SK-N-SH (cell line): ENCODE measurements around the gene LDB2. TPM values are rescaled to one million over a fixed set of nuclear protein-coding genes. Genes with fewer than 3 reads are reported as not detected.

Experiments
- CTCF ChIA-PET: fragments of 300-600, 350-600 bp; formaldehyde crosslinking; extraction: SDS; loops from one replicate; lab custom pipeline; 2021; lab: Yijun Ruan, JAX
- POLR2A ChIA-PET: fragments of 350-600 bp; sonication (Branson Sonifier 250); formaldehyde crosslinking; extraction: SDS; loops from one replicate; lab custom pipeline; 2020; ENCODE audit warnings: antibody characterized with exemption, inconsistent platforms; lab: Yijun Ruan, JAX
- DNase-seq: peaks from one replicate; pipeline ENCODE4 v3.0.0; 2012
- H2AFZ ChIP-seq: fragments of 200-600 bp; sonication (generic); 2 replicates; pipeline ENCODE4 v1.8.1; 2016; ENCODE audit warnings: antibody characterized with exemption, mild to moderate bottlenecking, low read depth
- H3F3A ChIP-seq: fragments of 200-600 bp; sonication (generic); replicated peaks from 2 replicates; pipeline ENCODE3; 2016; ENCODE audit warnings: antibody characterized with exemption, mild to moderate bottlenecking; ENCODE audit not compliant: insufficient read depth
- H3K27ac ChIP-seq, 2 experiments: fragments of 200-500 bp in 1 of 2; fragments of 200-600 bp in 1 of 2; sonication (Bioruptor generic) in 1 of 2; sonication (generic), shearing (Covaris generic) in 1 of 2; 2 replicates each; pipeline versions ENCODE4 v1.5.1 to v1.6.1; 2014 to 2016; ENCODE audit warnings: low read depth in 2 of 2, inconsistent platforms in 1 of 2, low read length in 1 of 2, mild to moderate bottlenecking in 1 of 2, mixed read lengths in 1 of 2
- H3K27me3 ChIP-seq: fragments of 200-600 bp; sonication (generic), shearing (Covaris generic); 2 replicates; pipeline ENCODE4 v1.6.1; 2016; ENCODE audit warnings: mixed run types; ENCODE audit not compliant: insufficient read depth
- H3K36me3 ChIP-seq, 2 experiments: fragments of 200-500 bp in 1 of 2; fragments of 200-600 bp in 1 of 2; sonication (Bioruptor generic) in 1 of 2; sonication (generic) in 1 of 2; replicated peaks in 1 of 2; 2 replicates each; pipeline versions ENCODE3 to v1.5.1; 2014 to 2016; ENCODE audit warnings: low read length in 1 of 2, mild to moderate bottlenecking in 1 of 2; ENCODE audit not compliant: insufficient read depth in 2 of 2, control insufficient read depth in 1 of 2
- H3K4me1 ChIP-seq, 2 experiments: fragments of 200-500 bp in 1 of 2; fragments of 200-600 bp in 1 of 2; sonication (Bioruptor generic) in 1 of 2; sonication (generic), shearing (Covaris generic) in 1 of 2; 2 replicates each; pipeline versions ENCODE4 v1.5.1 to v1.6.1; 2014 to 2016; ENCODE audit warnings: low read depth in 1 of 2, low read length in 1 of 2, mixed run types in 1 of 2; ENCODE audit not compliant: insufficient read depth in 2 of 2, control insufficient read depth in 1 of 2
- H3K4me2 ChIP-seq: fragments of 200-600 bp; sonication (generic), shearing (Covaris generic); 2 replicates; pipeline ENCODE4 v1.6.1; 2017; ENCODE audit warnings: mixed run types
- H3K4me3 ChIP-seq, 2 experiments: fragments of 200-500 bp in 1 of 2; fragments of 200-600 bp in 1 of 2; sonication (Bioruptor generic) in 1 of 2; sonication (generic), shearing (Covaris generic) in 1 of 2; 2 replicates each; pipeline versions ENCODE4 v1.5.1 to v1.8.1; 2014 to 2016; ENCODE audit warnings: low read depth in 2 of 2, inconsistent platforms in 1 of 2, low read length in 1 of 2, mild to moderate bottlenecking in 1 of 2, mixed read lengths in 1 of 2, moderate library complexity in 1 of 2
- H3K79me2 ChIP-seq: fragments of 200-600 bp; sonication (generic); 2 replicates; pipeline ENCODE4 v1.8.1; 2017; ENCODE audit warnings: mild to moderate bottlenecking; ENCODE audit not compliant: insufficient read depth
- H3K9ac ChIP-seq: fragments of 200-600 bp; sonication (generic); 2 replicates; pipeline ENCODE4 v1.6.1; 2017; ENCODE audit warnings: mixed run types
- H3K9me2 ChIP-seq: fragments of 200-600 bp; sonication (generic); 2 replicates; pipeline ENCODE4 v1.6.1; 2017; ENCODE audit warnings: mixed run types
- H3K9me3 ChIP-seq: fragments of 200-600 bp; sonication (generic); 2 replicates; pipeline ENCODE4 v1.6.1; 2017; ENCODE audit warnings: mixed run types, mild to moderate bottlenecking, moderate library complexity
- H4K20me1 ChIP-seq: fragments of 200-600 bp; sonication (generic); 2 replicates; pipeline ENCODE4 v1.6.1; 2017; ENCODE audit warnings: mild to moderate bottlenecking, mixed run types; ENCODE audit not compliant: insufficient read depth
- CHD2 ChIP-seq: fragments of 150-350 bp; IDR thresholded peaks from 2 replicates; pipeline ENCODE4 v1.6.1; 2018; ENCODE audit warnings: low read length; ENCODE audit not compliant: partially characterized antibody
- EZH2phosphoT487 ChIP-seq: fragments of 200-600 bp; sonication (generic); IDR thresholded peaks from 2 replicates; pipeline ENCODE4 v1.6.1; 2017; ENCODE audit warnings: low read depth, mixed run types, mild to moderate bottlenecking, antibody characterized with exemption, moderate library complexity, borderline replicate concordance
- FOSL2 ChIP-seq: IDR thresholded peaks from 2 replicates; pipeline ENCODE4 v1.4.0; 2012; ENCODE audit warnings: low read depth, mild to moderate bottlenecking, moderate library complexity, borderline replicate concordance
- FOXM1 ChIP-seq: IDR thresholded peaks from 2 replicates; pipeline ENCODE4 v1.4.0; 2012; ENCODE audit warnings: low read depth, mild to moderate bottlenecking
- GABPA ChIP-seq: IDR thresholded peaks from 2 replicates; pipeline ENCODE4 v1.4.0; 2012; ENCODE audit warnings: low read depth, mild to moderate bottlenecking
- GATA2 ChIP-seq: sonication (generic); formaldehyde crosslinking; IDR thresholded peaks from 2 replicates; pipeline ENCODE4 v1.5.0; 2020; ENCODE audit warnings: mild to moderate bottlenecking, missing genetic modification reagents
- JUND ChIP-seq: IDR thresholded peaks from 2 replicates; pipeline ENCODE4 v1.4.0; 2012
- MEF2A ChIP-seq: IDR thresholded peaks from 2 replicates; pipeline ENCODE4 v1.4.0; 2012; ENCODE audit warnings: low read depth, borderline replicate concordance
- MXI1 ChIP-seq: IDR thresholded peaks from 2 replicates; pipeline ENCODE4 v1.6.1; 2012; ENCODE audit warnings: mild to moderate bottlenecking, low read depth, low read length, improper control_type of control experiment
- NRF1 ChIP-seq: IDR thresholded peaks from 2 replicates; pipeline ENCODE4 v1.6.1; 2012; ENCODE audit warnings: low read depth, mild to moderate bottlenecking, low read length
- RAD21 ChIP-seq: IDR thresholded peaks from 2 replicates; pipeline ENCODE4 v1.6.1; 2012; ENCODE audit warnings: mild to moderate bottlenecking, low read length
- RFX5 ChIP-seq: IDR thresholded peaks from 2 replicates; pipeline ENCODE4 v1.6.1; 2012; ENCODE audit warnings: mild to moderate bottlenecking, improper control_type of control experiment, low read length
- SIN3A ChIP-seq: IDR thresholded peaks from 2 replicates; pipeline ENCODE4 v1.6.1; 2012; ENCODE audit warnings: low read depth, mild to moderate bottlenecking, low read length, moderate library complexity, borderline replicate concordance
- SMC3 ChIP-seq: IDR thresholded peaks from 2 replicates; pipeline ENCODE4 v1.6.1; 2012; ENCODE audit warnings: low read depth, low read length, improper control_type of control experiment
- YY1 ChIP-seq: IDR thresholded peaks from 2 replicates; pipeline ENCODE4 v1.4.0; 2012; ENCODE audit warnings: low read depth, mild to moderate bottlenecking
- WGBS: methylation state at CpG from one replicate; pipeline ENCODE4 v1.1.6; 2017; ENCODE audit warnings: low lambda C conversion rate; 5-methylcytosine and 5-hydroxymethylcytosine counted together
- polyA plus RNA-seq, 3 experiments: library from polyadenylated mRNA; depleted of rRNA; stranded (reverse); fragments of >200 nt; gene quantifications; 2 replicates each; pipeline ENCODE4 v1.2.3, GENCODE V29; 2012
- TF ChIP-seq, protein P1 (sequence below): fragments of 150-350 bp; IDR thresholded peaks from 2 replicates; pipeline ENCODE4 v1.6.1; 2017; ENCODE audit warnings: antibody characterized with exemption, low read length, low read depth, borderline replicate concordance
- TF ChIP-seq, protein P2 (sequence below): IDR thresholded peaks from 2 replicates; pipeline ENCODE4 v1.6.1; 2012; ENCODE audit warnings: mild to moderate bottlenecking, low read depth, low read length, moderate library complexity
- TF ChIP-seq, protein P3 (sequence below): IDR thresholded peaks from 2 replicates; pipeline ENCODE4 v1.4.0; 2012; ENCODE audit warnings: low read depth
- TF ChIP-seq, protein P4 (sequence below): IDR thresholded peaks from 2 replicates; pipeline ENCODE4; 2012

The LDB2 gene
- polyA plus RNA-seq, 1 of the 3 experiments (the other 2 are of a cell fraction): 11.0 TPM

DNA sequence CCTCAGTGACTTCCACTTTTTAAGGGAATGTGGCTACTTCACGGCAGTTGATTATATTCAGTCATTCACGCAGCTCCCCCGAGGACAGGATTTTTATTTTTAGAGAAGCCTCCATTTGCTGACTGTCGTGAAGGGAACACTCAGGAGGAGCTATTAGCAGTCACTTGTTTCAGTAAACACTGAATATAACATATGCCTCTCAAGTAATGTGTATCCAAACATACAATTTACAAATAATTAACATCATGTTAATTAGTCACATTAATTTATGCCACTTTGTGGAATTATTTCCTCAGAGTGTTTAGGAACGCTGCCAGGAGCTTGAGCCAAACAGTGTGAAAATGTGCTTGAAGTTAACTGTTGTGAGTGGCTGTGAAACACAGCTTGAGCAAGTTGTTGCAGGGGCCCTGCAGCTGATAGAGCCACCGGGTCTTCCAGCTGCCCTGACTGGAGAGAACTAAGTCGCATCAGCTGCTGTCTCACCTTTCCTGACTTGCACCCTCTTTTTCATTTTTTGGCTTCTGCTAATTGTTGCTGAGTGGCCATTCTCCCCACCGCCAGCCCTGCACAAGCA, 245.6 kb downstream of the LDB2 start:
- no peaks in the 10 kb centered on the region for H3F3A ChIP-seq
- H3K9me3 ChIP-seq: no peaks in the 10 kb centered on the region
- no peaks in the 10 kb centered on the region for H3K36me3 ChIP-seq
- DNase-seq: no peak
- H3K4me2 ChIP-seq: no peak overlapping the region
- ChIA-PET POLR2A (no interaction called here), CTCF (interaction anchor here (1.2 kb wide), 1 partner anchor 136 kb away, joined by 3 read pairs; no protein-coding TSS in a partner anchor)
- no peak overlapping the region for H3K4me3 ChIP-seq
- H3K27me3 ChIP-seq: no peaks in the 10 kb centered on the region
- no peak overlapping the region for H2AFZ ChIP-seq
- peaks cover 0 to 7% of the 10 kb centered on the region in 2 experiments; a peak in 1 of 4 replicates for H3K4me1 ChIP-seq
- no peaks in the 10 kb centered on the region for H3K79me2 ChIP-seq
- WGBS: 90% methylated on average over 8 of the region's 8 CpGs
- H4K20me1 ChIP-seq: no peaks in the 10 kb centered on the region
- H3K27ac ChIP-seq: no peak overlapping the region
- TF ChIP-seq CHD2 (no peak), YY1 (no peak), RFX5 (no peak), FOSL2 (no peak), FOXM1 (no peak), MXI1 (no peak), JUND (no peak), EZH2phosphoT487 (no peak), GATA2 (no peak), GABPA (no peak), MEF2A (no peak), NRF1 (no peak), SIN3A (no peak), SMC3 (no peak), RAD21 (no peak)
- TF ChIP-seq, protein P1, sequence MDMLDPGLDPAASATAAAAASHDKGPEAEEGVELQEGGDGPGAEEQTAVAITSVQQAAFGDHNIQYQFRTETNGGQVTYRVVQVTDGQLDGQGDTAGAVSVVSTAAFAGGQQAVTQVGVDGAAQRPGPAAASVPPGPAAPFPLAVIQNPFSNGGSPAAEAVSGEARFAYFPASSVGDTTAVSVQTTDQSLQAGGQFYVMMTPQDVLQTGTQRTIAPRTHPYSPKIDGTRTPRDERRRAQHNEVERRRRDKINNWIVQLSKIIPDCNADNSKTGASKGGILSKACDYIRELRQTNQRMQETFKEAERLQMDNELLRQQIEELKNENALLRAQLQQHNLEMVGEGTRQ: no peak
- TF ChIP-seq, protein P2, sequence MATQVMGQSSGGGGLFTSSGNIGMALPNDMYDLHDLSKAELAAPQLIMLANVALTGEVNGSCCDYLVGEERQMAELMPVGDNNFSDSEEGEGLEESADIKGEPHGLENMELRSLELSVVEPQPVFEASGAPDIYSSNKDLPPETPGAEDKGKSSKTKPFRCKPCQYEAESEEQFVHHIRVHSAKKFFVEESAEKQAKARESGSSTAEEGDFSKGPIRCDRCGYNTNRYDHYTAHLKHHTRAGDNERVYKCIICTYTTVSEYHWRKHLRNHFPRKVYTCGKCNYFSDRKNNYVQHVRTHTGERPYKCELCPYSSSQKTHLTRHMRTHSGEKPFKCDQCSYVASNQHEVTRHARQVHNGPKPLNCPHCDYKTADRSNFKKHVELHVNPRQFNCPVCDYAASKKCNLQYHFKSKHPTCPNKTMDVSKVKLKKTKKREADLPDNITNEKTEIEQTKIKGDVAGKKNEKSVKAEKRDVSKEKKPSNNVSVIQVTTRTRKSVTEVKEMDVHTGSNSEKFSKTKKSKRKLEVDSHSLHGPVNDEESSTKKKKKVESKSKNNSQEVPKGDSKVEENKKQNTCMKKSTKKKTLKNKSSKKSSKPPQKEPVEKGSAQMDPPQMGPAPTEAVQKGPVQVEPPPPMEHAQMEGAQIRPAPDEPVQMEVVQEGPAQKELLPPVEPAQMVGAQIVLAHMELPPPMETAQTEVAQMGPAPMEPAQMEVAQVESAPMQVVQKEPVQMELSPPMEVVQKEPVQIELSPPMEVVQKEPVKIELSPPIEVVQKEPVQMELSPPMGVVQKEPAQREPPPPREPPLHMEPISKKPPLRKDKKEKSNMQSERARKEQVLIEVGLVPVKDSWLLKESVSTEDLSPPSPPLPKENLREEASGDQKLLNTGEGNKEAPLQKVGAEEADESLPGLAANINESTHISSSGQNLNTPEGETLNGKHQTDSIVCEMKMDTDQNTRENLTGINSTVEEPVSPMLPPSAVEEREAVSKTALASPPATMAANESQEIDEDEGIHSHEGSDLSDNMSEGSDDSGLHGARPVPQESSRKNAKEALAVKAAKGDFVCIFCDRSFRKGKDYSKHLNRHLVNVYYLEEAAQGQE: no peak
- TF ChIP-seq, protein P3, sequence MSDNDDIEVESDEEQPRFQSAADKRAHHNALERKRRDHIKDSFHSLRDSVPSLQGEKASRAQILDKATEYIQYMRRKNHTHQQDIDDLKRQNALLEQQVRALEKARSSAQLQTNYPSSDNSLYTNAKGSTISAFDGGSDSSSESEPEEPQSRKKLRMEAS: no peak
- TF ChIP-seq, protein P4, sequence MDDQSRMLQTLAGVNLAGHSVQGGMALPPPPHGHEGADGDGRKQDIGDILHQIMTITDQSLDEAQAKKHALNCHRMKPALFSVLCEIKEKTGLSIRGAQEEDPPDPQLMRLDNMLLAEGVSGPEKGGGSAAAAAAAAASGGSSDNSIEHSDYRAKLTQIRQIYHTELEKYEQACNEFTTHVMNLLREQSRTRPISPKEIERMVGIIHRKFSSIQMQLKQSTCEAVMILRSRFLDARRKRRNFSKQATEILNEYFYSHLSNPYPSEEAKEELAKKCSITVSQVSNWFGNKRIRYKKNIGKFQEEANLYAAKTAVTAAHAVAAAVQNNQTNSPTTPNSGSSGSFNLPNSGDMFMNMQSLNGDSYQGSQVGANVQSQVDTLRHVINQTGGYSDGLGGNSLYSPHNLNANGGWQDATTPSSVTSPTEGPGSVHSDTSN: no peak
- no peaks in the 10 kb centered on the region for H3K9me2 ChIP-seq
- H3K9ac ChIP-seq: no peak overlapping the region
